Measurements from ENCODE around the gene LRRC8D.
A peak's percentile ranks its signal among the peaks of the same experiment; 100 is the strongest.

LRRC8D gene

GRCh38 chr1:89833183-89834082, 12.6 kb downstream of the LRRC8D start:
- no peak for DNase-seq (ENCODE audit: low read depth)

- no peak for DNase-seq (ENCODE audit: low read depth)
Observed at GRCh38 chr1:89834083-89834704, 13.4 kb downstream of the LRRC8D start.

- no peak for DNase-seq (ENCODE audit: low read depth)
Observed at GRCh38 chr1:89836252-89837035, 15.6 kb downstream of the LRRC8D start.

- no peak for DNase-seq (ENCODE audit: low read depth)
Observed at GRCh38 chr1:89837036-89837481, 16.2 kb downstream of the LRRC8D start.

GRCh38 chr1:89837510-89837909, 16.7 kb downstream of the LRRC8D start:
- no peak for DNase-seq (ENCODE audit: low read depth)

GRCh38 chr1:89839516-89839915, 18.7 kb downstream of the LRRC8D start:
- DNase-seq (ENCODE audit: low read depth) = no peak

GRCh38 chr1:89841507-89841906, 20.7 kb downstream of the LRRC8D start:
- no peak for DNase-seq (ENCODE audit: low read depth)

- peak; percentile 19 for DNase-seq (ENCODE audit: low read depth)
Observed at GRCh38 chr1:89842567-89843272, 21.9 kb downstream of the LRRC8D start.

- DNase-seq (ENCODE audit: low read depth) = peak; percentile 57
Observed at GRCh38 chr1:89843273-89844130, 22.7 kb downstream of the LRRC8D start.

GRCh38 chr1:89844241-89844807, 23.5 kb downstream of the LRRC8D start:
- no peak for DNase-seq (ENCODE audit: low read depth)

GRCh38 chr1:89844860-89845259, 24.0 kb downstream of the LRRC8D start:
- DNase-seq (ENCODE audit: low read depth) = no peak

GRCh38 chr1:89847191-89847729, 26.4 kb downstream of the LRRC8D start:
- DNase-seq (ENCODE audit: low read depth) = no peak

GRCh38 chr1:89850844-89851415, 30.1 kb downstream of the LRRC8D start:
- DNase-seq (ENCODE audit: low read depth) = no peak

GRCh38 chr1:89854140-89854539, 33.3 kb downstream of the LRRC8D start:
- DNase-seq (ENCODE audit: low read depth) = no peak

- peak; percentile 11 for DNase-seq (ENCODE audit: low read depth)
Observed at GRCh38 chr1:89855413-89856123, 34.7 kb downstream of the LRRC8D start.

GRCh38 chr1:89863165-89863830, 42.5 kb downstream of the LRRC8D start:
- DNase-seq (ENCODE audit: low read depth) = no peak

- peak; percentile 65 for DNase-seq (ENCODE audit: low read depth)
Observed at GRCh38 chr1:89865498-89866382, 44.9 kb downstream of the LRRC8D start.

- DNase-seq (ENCODE audit: low read depth) = no peak
Observed at GRCh38 chr1:89866568-89866967, 45.7 kb downstream of the LRRC8D start.
